ENCODE data around the gene IGFBP5.

The IGFBP5 gene

DNA sequence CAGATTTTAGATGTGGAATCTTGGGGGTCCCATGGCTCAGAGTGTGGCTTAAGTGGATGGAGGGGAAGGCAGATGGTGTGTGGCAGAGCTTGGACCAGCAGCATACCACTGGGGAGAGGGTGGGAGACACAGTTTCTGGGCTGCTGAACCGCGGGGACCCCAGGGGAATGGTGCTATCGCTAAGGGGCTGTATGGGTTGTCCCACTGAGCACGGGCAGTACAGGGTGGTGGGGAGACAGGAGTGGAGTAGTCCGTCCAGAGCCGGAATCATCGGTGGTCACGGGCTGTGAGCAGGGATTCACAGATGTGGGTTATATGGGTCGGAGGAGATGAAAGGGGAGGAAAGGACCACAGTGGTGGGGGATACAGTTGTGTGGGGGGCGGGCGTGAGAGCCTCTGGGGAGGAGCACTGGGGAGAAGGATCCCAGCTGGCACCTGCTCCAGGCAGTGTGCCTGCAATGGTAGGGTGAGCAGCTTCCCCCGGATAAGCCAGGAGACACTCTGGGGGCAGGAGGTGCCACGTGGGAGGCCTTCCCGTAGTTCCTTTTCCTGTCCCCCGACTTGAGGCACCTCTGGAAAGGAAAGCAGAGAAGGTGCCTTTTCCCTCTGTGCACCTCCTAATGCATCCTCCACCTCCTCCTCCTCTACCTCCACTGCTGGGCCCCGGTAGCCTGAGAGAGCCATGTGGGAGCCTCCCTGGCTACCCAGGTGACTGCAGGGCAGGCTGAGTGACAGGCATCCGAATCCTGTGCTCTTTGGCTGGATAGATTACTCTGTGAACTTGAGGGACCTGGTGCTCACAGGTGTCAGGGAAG lies 24.9 kb downstream of the IGFBP5 start:
- DNase-seq (ENCODE audit: low read depth, low spot score) = no peak
- H3K27ac ChIP-seq = no peak overlapping the region

DNA sequence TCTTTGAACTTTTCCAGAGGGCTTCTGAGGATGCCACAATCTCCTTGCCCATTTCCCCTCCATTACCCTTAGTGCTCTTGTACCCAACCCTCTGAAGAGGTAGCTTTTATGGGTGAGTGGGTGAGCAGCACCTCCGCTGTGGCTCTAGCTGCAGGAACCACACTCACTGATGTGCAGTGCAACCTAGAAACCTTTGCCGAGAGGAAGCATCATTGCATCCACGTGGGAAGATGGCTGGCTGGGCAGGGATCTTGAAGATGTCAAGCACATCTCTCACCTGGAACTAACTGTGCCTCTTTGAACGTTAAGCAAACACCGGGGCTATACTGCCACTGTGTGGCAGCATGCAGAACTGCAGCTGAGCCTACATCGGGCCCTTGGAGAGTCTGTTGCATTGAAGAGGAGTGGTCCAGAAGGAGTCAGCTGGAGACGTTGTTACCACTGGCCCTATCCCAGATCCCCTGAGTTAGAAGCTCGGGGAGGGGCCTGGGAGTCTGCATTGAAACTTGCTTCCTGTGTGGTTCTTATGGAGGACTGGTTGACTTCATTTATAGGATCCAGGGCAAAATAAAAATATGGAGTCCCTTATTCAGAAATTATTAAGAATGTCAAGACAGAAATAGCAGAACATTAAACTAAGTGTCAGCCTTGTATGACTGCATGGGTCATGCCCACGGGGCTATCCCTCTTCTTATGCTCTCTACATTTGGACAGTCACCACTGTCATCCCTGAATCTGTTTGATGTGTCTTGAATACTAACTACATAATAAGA lies 28.7 kb downstream of the IGFBP5 start:
- DNase-seq (ENCODE audit: low read depth, low spot score) = no peak

GRCh38 chr2:216665717-216666116 lies 29.6 kb downstream of the IGFBP5 start:
- no peak for DNase-seq (ENCODE audit: low read depth, low spot score)
- H3K27ac ChIP-seq = peak overlapping the region; percentile 55

More for the DNA sequence above, 28.7 kb downstream of the IGFBP5 start:
- no peak overlapping the region for H3K27ac ChIP-seq

GRCh38 chr2:216665242-216665641 lies 30.1 kb downstream of the IGFBP5 start:
- peak overlapping the region; percentile 55 for H3K27ac ChIP-seq
- DNase-seq (ENCODE audit: low read depth, low spot score) = peak; percentile 59

DNA sequence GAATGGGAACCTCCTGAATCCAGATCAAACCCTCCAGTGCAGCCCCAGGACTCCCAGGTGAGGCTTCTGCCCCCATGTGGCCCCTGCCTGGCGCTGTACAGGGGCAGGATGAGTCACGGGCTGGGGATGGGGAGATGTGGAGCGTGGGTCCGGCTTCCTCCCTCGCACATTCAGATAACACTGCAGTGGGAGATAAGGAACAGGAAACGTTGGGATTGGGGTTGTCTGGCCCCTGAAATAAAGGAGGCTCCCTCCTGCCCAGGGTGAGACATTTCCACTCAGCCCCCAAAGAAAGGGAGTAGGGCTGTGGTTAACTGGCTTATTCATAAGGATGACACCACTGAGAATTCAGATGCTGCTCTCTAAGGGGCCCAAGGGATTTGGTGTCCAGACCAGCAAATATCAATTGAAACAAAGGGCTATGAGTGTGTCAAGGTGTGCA lies 30.7 kb downstream of the IGFBP5 start:
- DNase-seq (ENCODE audit: low read depth, low spot score) = no peak

DNA sequence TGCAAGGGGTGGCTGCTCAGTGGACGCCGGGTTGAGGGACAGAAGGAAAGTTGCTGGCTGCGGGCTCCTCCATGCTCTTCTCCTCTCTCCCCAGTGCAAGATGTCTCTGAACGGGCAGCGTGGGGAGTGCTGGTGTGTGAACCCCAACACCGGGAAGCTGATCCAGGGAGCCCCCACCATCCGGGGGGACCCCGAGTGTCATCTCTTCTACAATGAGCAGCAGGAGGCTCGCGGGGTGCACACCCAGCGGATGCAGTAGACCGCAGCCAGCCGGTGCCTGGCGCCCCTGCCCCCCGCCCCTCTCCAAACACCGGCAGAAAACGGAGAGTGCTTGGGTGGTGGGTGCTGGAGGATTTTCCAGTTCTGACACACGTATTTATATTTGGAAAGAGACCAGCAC lies 31.5 kb downstream of the IGFBP5 start:
- no peak overlapping the region for H3K27ac ChIP-seq
- DNase-seq (ENCODE audit: low read depth, low spot score) = no peak

More for the DNA sequence above, 30.7 kb downstream of the IGFBP5 start:
- H3K27ac ChIP-seq = peak overlapping the region; percentile 55

GRCh38 chr2:216663106-216663505 lies 32.2 kb downstream of the IGFBP5 start:
- DNase-seq (ENCODE audit: low read depth, low spot score) = no peak
- H3K27ac ChIP-seq = no peak overlapping the region

DNA sequence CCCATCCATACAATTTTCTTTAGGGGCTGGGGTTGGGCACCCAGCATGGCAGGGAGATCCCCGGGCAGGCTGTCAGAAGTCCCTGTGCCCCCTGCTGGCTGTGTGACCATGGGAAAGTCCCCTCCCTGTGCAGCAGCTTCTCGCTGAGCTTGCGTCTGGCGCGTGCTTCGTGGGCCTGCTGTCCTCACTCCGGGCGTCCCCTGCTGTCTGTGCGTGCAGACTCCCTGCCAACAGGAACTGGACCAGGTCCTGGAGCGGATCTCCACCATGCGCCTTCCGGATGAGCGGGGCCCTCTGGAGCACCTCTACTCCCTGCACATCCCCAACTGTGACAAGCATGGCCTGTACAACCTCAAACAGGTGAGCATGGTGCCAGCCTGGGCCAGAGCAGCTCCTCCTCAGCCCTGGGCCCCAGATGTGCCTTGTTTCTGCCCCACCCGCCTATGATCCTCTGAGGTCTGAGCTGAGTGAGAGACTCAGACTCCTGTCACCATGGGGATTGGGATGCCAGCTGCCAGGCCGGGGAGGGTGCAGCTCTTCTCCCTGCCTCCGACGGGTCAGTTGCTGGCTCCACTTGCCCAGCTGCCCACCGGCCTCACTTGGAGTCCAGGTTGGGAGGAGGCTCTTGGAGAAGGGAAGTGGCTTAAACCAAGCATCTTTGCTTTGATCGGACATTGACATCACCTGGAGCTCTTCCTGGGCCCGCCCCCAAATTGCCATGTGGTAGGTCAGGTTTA lies 33.5 kb downstream of the IGFBP5 start:
- no peak overlapping the region for H3K27ac ChIP-seq
- no peak for DNase-seq (ENCODE audit: low read depth, low spot score)

GRCh38 chr2:216661051-216661450 lies 34.3 kb downstream of the IGFBP5 start:
- no peak for DNase-seq (ENCODE audit: low read depth, low spot score)
- H3K27ac ChIP-seq = no peak overlapping the region

GRCh38 chr2:216660496-216660895 lies 34.9 kb downstream of the IGFBP5 start:
- H3K27ac ChIP-seq = no peak overlapping the region
- no peak for DNase-seq (ENCODE audit: low read depth, low spot score)

DNA sequence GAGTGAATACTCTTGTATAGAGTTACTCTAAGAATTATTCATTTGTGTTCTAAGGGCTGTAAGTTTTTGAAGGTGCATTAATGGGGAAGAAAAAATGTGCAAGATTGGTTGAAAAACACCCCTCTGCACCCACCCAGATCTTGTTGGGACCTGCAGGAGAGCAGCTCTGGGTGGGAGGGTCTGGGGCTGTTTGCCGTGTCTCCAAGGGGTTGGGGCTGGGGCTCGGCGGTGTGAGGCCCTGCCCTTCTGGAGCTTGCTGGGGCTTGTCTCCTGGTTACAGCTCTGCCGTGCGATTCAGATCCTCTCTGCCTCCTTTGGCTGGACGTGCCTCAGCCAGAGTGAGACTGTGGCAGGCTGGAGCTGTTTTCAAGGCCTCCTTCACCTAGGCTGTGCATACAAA lies 36.1 kb downstream of the IGFBP5 start:
- H3K27ac ChIP-seq = peak overlapping the region; percentile 61
- DNase-seq (ENCODE audit: low read depth, low spot score) = no peak

- H3K27ac ChIP-seq = peak overlapping the region; percentile 61
- no peak for DNase-seq (ENCODE audit: low read depth, low spot score)
Measured at GRCh38 chr2:216658757-216659156, 36.6 kb downstream of the IGFBP5 start.

GRCh38 chr2:216657980-216658379 lies 37.4 kb downstream of the IGFBP5 start:
- no peak overlapping the region for H3K27ac ChIP-seq
- DNase-seq (ENCODE audit: low read depth, low spot score) = no peak

- no peak for DNase-seq (ENCODE audit: low read depth, low spot score)
Measured at GRCh38 chr2:216657086-216657855, 38.1 kb downstream of the IGFBP5 start.

GRCh38 chr2:216654528-216655052 lies 40.8 kb downstream of the IGFBP5 start:
- no peak for DNase-seq (ENCODE audit: low read depth, low spot score)

More at GRCh38 chr2:216657086-216657855, 38.1 kb downstream of the IGFBP5 start:
- no peak overlapping the region for H3K27ac ChIP-seq

DNA sequence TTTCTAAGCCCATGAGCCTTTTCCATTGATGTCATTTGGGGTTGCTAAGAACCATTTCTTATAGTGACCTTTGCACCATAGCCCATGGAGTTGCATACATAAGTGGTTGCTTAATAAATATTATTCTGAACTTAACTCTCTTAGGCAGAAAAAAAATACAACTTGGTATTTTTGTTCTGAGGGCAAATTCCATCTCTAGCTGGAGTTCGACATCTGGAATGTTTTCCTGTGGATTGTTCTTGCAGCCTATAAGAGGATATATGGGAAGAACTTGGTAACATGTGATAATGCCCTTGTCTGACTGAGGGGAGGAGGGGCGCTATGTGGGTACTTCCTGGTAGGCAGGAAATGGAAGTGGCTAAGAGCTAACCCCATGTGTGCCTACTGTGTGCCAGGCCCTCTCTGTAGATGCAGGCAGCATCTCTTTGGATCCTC lies 41.4 kb downstream of the IGFBP5 start:
- DNase-seq (ENCODE audit: low read depth, low spot score) = no peak
- no peak overlapping the region for H3K27ac ChIP-seq

More at GRCh38 chr2:216654528-216655052, 40.8 kb downstream of the IGFBP5 start:
- no peak overlapping the region for H3K27ac ChIP-seq

GRCh38 chr2:216653093-216653799 lies 42.1 kb downstream of the IGFBP5 start:
- H3K27ac ChIP-seq = peak overlapping the region; percentile 58
- no peak for DNase-seq (ENCODE audit: low read depth, low spot score)

GRCh38 chr2:216652566-216652965 lies 42.8 kb downstream of the IGFBP5 start:
- no peak for DNase-seq (ENCODE audit: low read depth, low spot score)
- peak overlapping the region; percentile 58 for H3K27ac ChIP-seq

GRCh38 chr2:216651351-216651881 lies 43.9 kb downstream of the IGFBP5 start:
- DNase-seq (ENCODE audit: low read depth, low spot score) = no peak
- H3K27ac ChIP-seq = peak overlapping the region; percentile 58
